HEK293 (cell line): ENCODE data around the gene HOXD3.

Experiments
- ZBTB7A ChIP-seq: fragments of 450-650 bp; formaldehyde crosslinking; IDR thresholded peaks from 2 replicates; pipeline ENCODE4 v1.5.1; 2016; ENCODE audit warnings: low read depth, missing biosample characterization, missing genetic modification characterization
- ZBTB8A ChIP-seq: fragments of 450-650 bp; formaldehyde crosslinking; IDR thresholded peaks from 2 replicates; pipeline ENCODE4 v1.5.1; 2016; ENCODE audit warnings: missing biosample characterization, missing genetic modification characterization
- ZFP3 ChIP-seq: fragments of 450-650 bp; formaldehyde crosslinking; IDR thresholded peaks from 2 replicates; pipeline ENCODE4 v1.5.1; 2016; ENCODE audit warnings: low read depth, missing biosample characterization, missing genetic modification characterization
- ZFP41 ChIP-seq: fragments of 450-650 bp; formaldehyde crosslinking; IDR thresholded peaks from 2 replicates; pipeline ENCODE4 v1.5.1; 2016; ENCODE audit warnings: missing biosample characterization, missing genetic modification characterization, borderline replicate concordance
- ZNF571 ChIP-seq: fragments of 450-650 bp; formaldehyde crosslinking; IDR thresholded peaks from 2 replicates; pipeline ENCODE4 v1.5.0; 2017; ENCODE audit warnings: missing biosample characterization, missing genetic modification characterization
- ZNF629 ChIP-seq: fragments of 450-650 bp; formaldehyde crosslinking; IDR thresholded peaks from 2 replicates; pipeline ENCODE4 v1.5.1; 2017; ENCODE audit warnings: missing biosample characterization, missing genetic modification characterization
- ZNF791 ChIP-seq: fragments of 450-650 bp; formaldehyde crosslinking; IDR thresholded peaks from 2 replicates; pipeline ENCODE4 v1.5.1; 2016; ENCODE audit warnings: missing biosample characterization, missing genetic modification characterization
- TF ChIP-seq, protein P1 (sequence below): fragments of 450-650 bp; formaldehyde crosslinking; IDR thresholded peaks from 2 replicates; pipeline ENCODE4 v1.5.1; 2016; ENCODE audit warnings: missing biosample characterization, missing genetic modification characterization

- TF ChIP-seq ZFP41 (no peak), ZBTB8A (tag by site-specific recombination) (no peak), ZNF629 (no peak), ZFP3 (tag by site-specific recombination) (no peak), ZBTB7A (tag by site-specific recombination) (no peak), ZNF791 (tag by site-specific recombination) (no peak), ZNF571 (tag by site-specific recombination) (no peak)
- TF ChIP-seq, protein P1, sequence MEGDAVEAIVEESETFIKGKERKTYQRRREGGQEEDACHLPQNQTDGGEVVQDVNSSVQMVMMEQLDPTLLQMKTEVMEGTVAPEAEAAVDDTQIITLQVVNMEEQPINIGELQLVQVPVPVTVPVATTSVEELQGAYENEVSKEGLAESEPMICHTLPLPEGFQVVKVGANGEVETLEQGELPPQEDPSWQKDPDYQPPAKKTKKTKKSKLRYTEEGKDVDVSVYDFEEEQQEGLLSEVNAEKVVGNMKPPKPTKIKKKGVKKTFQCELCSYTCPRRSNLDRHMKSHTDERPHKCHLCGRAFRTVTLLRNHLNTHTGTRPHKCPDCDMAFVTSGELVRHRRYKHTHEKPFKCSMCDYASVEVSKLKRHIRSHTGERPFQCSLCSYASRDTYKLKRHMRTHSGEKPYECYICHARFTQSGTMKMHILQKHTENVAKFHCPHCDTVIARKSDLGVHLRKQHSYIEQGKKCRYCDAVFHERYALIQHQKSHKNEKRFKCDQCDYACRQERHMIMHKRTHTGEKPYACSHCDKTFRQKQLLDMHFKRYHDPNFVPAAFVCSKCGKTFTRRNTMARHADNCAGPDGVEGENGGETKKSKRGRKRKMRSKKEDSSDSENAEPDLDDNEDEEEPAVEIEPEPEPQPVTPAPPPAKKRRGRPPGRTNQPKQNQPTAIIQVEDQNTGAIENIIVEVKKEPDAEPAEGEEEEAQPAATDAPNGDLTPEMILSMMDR (tag by site-specific recombination) = no peak
Measured at GRCh38 chr2:176122052-176122682, 34.9 kb upstream of the HOXD3 start.
